CD4-positive, alpha-beta T cell treated with Interferon alpha-2 for 1 hour (primary cell): ENCODE results near the gene MOGAT1.
"Not testable (repeated sequence)": the region's sequence is repeated elsewhere in the genome, so short reads cannot be mapped to it uniquely, and the experiment has no call there.

Experiments
- DNase-seq, 2 donors: peaks; one replicate each; pipeline ENCODE4 v3.0.0-alpha.2; 2020 to 2022

MOGAT1 gene

GRCh38 chr2:222672068-222672401 lies 577 bp downstream of the MOGAT1 start:
- DNase-seq: no peak

DNA sequence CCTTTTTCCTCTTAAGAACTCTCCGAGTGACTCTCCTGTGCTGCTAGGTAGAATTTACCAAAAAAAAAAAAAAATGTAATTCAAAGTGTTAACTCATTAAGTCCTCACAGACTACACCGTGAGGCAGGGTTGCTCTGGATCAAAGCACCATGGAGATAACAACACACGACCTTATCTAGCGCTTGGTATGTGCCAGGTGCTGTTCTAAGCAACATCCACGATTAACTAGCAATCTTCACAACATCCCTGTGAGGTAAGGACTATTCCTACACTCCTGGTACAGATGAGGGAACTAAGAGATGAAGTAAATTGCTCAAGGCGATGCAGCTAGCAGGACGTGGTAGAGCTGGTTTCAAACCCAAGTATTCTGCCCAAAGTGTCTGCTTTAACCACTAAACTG lies 1.8 kb downstream of the MOGAT1 start:
- DNase-seq: no peak

DNA sequence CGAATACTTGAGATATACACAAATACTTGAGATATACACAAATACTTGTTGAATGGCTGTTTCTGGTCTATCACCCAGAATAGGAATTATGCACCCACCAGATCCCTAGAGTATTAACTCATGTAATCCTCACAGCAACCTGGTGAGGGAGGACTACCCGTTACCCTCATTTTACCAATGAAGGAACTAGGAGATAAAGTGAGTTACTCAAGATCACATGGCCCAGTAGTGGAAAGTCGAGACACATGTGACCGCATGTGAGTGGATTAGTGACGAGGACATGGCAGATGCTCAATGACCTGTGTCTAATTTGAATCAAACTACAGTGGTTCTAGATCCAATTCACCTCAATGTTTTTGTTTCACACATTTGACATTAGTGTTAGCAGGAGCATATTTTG lies 2.4 kb downstream of the MOGAT1 start:
- no peak for DNase-seq

DNA sequence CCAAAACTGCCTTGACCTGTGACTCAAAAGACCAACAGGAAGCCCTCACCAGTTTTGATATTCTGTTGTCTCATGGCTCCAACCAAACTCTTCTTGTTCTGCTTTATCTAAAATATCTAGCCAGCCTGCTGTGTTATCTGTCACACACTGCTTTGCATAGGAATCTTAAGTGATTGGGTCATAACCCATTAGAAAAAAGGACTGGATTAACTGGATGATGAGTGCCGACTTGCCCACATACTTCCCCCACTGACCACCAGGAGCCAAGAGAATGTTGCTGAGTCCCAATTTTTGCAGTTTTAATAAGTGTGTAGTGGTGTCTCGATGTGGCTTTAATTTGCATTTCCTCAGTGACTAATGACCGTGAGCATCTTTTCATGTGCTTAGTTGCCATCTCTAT lies 6.5 kb downstream of the MOGAT1 start:
- DNase-seq: no peak

GRCh38 chr2:222683805-222684204 lies 12.3 kb downstream of the MOGAT1 start:
- no peak for DNase-seq

DNA sequence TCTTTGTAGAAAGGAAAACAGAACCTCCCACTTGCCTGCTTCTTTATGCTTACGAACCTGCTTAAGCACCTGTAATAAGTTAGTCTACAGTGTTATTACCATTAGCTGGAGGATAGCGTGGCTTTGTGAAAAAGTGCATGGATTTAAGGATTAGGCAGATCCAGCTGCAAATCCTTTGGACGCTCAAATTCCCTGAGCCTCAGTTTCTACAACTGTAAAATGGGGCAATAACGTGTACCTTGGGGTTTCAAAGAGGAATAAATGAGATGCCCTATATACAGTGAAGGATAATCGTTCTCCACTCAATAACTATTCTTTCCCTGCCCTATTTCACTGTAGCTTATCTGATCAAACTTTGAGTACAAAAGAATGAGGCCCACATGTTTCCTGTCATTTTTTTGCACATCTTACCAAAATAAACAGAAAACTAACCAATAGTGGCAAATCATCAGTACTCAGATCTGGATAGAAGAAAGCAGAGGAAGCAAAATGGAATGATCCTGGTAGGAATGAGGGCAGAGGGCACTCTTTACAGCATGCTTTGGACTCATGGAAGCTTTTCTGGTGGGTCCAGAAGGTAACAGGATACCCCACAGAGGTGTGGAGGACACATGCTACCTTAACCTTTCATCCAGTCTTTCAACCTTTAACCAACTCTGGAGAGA lies 14.8 kb downstream of the MOGAT1 start:
- DNase-seq: no peak

DNA sequence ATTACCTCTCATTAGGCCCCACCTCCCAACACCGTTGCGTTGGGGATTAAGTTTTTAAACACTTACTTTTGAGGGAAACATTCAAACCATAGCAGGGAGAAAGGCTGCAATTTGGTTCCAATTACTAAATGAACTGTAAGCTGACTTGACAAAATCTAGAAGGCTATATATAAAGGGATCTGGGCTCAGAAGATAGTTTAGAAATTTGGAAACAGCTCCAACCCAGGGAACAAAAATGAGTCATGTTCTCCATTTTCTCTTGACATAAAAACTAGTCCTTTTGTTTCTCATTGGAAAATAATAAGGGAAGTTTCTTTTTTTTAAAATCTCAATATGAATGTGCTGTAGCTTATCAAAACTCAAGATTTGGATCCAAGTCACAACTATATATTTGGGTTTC lies 17.5 kb downstream of the MOGAT1 start:
- no peak for DNase-seq

DNA sequence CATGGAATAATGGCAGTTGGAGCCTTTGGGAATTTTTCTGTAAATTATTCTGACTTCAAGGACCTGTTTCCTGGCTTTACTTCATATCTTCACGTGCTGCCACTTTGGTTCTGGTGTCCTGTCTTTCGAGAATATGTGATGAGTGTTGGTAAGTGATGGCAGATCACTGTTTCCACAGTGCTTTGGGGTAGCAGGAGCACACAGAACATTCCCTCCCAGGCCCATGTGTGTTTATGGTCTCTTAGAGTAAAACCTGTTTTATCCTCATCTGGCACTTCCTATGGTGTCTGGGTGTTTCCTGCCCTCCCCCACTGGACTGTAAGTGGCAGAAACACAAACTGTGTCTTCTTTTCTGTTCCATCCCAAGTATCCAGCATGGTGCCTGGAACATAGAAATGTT lies 17.9 kb downstream of the MOGAT1 start:
- DNase-seq: no peak

- DNase-seq: peak; percentile 72 to 73
Measured at GRCh38 chr2:222690564-222691200, 19.2 kb downstream of the MOGAT1 start.

DNA sequence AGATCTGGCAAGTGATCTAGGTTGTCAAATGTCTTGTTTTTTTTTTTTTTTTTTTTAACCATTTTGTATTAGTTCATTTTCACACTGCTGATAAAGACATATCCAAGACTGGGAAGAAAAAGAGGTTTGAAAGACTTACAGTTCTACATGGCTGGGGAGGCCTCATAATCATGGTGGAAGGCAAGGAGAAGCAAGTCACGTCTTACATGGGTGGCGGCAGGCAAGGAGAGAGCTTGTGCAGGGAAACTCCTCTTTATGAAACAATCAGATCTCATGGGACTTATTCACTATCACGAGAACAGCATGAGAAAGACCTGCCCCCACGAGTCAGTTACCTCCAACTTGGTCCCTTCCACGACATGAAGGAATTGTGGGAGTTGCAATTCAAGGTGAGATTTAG lies 22.0 kb downstream of the MOGAT1 start:
- not testable (repeated sequence) for DNase-seq

DNA sequence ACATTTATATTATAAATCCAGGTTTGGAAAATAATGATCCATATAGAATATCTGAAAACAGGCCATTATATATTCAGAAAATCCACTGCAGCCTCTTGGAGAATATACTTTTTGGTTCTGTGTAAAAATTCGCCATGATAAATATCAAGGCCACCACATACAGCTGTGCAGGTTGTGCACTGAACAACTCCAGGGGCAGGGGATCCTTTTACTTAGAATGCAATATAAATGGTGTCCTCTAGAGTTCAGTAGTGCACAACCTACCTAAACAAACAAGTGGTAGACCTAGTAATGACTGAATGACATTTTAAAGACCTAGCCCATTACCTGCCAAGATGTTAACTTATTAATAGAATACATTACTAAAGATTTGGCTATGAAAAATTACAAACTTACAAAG lies 22.4 kb downstream of the MOGAT1 start:
- no peak for DNase-seq

- DNase-seq: no peak
Measured at GRCh38 chr2:222698276-222698675, 26.8 kb downstream of the MOGAT1 start.

DNA sequence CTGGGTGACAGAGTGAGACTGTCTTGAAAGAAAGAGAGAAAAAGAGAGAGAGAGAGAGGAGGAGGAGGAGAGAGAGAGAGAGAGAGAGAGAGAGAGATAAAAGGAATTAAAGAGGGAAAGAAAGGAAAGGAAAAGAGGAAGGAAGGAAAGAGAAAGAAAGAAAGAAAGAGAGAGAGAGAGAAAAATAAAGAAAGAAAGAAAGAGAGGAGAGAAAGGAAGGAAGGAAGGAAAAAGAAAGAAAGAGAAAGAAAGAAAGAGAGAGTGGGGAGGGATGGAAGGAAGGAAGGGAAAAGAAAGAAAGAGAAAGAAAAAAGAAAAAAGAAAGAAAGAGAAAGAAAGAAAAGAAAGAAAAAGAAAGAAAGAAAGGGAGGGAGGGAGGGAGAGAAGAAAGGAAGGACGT lies 29.8 kb downstream of the MOGAT1 start:
- DNase-seq: no peak

GRCh38 chr2:222701721-222702131 lies 30.3 kb downstream of the MOGAT1 start:
- peak in 1 of 2 donors; percentile 3 for DNase-seq

DNA sequence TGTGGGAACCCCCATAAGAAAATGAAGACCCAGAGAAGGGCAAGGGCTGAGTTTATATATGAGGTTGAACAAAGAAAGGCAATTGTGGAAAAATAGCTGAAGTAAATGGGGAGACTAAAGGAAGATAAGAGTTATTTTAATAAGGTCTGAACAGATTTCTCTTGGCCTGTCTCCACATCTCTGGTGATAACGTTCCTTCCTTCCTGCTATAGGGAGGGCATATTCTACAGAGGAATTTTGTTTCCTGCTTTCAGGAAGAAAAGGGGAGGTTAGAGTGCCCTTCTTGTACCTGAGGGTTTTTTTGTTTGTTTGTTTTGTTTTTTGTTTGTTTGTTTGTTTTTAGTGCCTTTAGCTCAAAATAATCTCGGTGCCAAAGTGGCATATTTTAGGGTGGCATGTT lies 31.6 kb downstream of the MOGAT1 start:
- DNase-seq: no peak

DNA sequence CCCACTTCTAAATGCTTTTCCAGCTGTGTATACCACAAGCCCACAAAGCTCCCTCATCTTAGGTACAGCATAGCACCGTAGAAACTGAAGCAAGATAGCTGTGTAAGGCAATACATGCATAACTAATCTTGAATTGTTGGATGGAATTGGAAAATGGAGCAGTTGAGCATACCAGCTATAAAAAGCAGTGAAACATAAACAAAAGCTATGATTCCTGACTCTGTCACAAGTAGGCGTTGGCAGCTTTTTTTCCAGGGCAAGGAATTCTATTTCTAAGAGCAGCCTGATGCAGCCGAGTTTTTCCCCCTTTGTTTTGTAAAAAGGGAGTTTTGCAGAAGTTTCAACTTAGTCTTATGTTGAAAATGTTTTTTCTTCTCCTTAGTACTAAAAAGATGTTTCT lies 32.4 kb downstream of the MOGAT1 start:
- no peak for DNase-seq

DNA sequence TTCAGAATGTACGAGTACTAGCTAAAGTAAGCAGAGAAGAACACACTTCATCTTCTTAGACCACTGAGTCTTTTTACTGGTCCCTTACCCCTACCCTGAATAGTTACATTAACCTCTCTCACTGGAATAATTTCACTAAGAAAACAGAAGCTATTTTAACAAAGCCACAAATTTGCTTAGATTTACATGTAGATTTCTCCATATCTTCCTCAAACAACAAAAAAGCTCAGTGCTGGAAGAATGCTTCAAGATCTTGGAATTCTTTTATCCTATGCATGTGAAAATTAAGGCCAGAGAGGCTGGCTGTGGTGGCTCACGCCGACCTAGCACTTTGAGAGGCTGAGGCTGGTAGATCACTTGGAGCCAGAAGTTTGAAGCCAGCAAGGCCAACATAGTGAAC lies 35.2 kb downstream of the MOGAT1 start:
- DNase-seq: no peak

DNA sequence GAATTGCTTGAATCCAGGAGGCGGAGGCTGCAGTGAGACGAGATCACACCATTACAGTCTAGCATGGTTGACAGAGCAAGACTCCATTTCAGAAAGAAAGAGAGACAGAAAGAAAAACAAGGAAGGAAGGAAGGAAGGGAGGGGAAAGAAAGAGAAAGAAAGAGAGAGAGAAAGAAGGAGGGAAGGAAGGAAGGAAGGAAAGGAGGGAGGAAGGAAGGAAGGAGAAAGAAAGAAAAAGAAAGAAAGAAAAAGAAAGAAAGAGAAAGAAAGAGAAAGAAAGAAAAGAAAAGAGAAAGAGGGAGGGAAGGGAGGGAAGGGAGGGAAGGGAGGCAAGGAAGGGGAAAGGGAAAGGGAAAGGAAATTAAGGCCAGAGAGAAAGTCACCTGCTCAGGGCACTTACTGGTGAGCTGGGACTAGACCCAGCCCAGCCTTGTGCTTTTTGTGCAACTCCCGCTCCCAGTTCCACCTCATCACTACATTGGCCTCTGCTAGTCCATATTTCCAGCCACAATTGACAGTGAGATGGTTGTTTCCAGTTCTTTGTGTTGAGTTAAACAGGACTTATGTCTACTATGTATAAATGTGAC lies 35.7 kb downstream of the MOGAT1 start:
- DNase-seq: no peak

DNA sequence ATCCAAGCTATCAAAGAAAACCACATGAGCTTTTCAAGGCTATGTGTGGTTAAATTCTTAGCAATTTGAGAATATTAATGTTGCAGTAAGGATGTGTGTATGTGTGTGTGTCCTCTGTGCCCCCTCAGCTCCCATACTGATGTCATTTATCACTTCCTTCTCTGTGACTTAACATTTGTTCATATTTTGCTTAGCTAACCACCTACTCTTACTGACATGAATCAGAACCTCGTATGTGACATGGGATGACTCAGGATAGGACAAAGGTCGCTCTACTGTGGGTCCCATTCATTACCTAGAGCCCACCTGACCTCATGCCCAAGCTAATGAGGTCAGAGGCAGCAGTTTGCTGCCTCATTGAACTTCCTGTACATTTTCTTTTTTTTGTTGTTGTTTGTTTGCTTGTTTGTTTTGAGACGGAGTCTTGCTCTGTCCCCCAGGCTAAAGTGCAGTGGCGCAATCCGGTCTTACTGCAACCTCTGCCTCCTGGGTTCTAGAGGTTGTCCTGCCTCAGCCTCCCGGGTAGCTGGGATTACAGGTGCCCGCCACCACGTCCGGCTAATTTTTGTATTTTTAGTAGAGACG lies 36.3 kb downstream of the MOGAT1 start:
- DNase-seq: peak in 1 of 2 donors; percentile 15

DNA sequence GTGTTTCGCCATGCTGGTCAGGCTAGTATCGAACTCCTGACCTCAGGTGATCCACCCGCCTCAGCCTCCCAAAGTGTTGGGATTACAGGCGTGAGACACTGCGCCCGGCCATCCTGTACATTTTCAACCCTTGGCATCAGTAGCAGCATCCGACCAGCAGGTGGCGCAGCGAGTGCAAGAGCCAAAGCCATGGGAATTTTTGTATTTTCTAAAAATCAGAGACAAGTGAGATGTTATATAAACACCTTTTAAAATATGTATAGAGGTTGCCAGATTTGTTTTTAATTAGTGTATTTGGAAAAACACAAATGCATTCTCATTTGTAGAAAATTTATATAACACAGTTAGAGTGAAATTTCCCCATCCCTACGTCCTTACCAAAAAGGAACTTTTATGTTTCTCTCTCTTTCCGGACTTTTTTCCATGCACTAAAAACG lies 36.8 kb downstream of the MOGAT1 start:
- DNase-seq: peak; percentile 61 to 73

GRCh38 chr2:222709191-222709891 lies 37.9 kb downstream of the MOGAT1 start:
- DNase-seq: peak in 1 of 2 donors; percentile 43

DNA sequence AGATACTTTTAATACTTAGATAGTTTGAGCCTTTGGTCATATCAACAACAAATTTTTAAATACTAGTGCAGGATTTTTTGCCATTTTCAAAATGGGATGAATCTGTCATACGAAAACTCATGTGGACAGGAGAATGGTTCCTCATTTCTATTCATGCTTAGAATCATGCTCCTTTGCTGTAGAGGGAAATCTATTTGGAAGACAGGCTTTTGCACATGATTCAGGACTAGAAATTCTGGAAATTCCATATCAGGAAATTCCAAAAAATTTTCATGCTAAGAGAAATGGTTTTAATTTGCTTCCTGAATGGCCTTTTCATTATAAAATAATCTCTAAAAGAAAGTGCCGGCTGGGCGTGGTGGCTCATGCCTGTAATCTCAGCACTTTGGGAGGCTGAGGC lies 39.3 kb downstream of the MOGAT1 start:
- no peak for DNase-seq

DNA sequence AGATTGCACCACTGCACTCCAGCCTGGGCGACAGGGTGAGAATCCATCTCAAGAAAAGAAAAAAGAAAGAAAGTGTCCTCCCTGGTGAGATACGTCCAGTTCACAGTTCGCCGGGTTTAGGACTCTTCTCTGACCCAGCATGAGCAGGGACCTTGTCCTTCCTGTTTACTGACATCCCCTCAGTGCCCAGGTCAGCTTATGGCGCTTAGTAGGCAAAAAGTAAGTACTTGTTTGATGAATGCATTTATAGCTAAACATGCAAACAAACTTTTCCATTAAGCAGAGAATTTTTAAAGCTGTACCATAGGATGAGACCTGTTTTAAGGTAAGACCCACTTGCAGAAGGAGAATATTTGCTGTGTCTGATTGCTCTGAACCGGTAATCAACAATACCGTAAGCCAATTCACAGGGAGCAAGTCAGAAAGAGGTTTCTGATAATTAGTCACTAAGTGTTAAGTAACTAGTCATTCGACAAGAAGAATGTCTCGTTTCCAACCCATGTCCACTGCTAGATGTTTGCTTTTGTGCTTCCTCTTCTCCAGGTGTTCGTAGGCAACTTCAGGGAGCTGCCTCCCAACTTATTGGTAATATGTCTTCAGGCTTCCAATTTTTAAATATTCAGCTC lies 40.0 kb downstream of the MOGAT1 start:
- DNase-seq: no peak
